Memory B cell (primary cell): Measurements from ENCODE around the gene SORCS2.

ENCODE experiments used
- ATAC-seq: fragments of 150-1000 bp; cut with Tn5 transposase; 2 replicates; pipeline ENCODE4 v1.10.0; 2021; ENCODE audit warnings: low read depth, mild to moderate bottlenecking, moderate library complexity
- DNase-seq, 2 donors: peaks; one replicate each; pipeline ENCODE4 v3.0.0; 2022; ENCODE audit warnings: low spot score in 2 of 2
- H3K27ac Mint-ChIP-seq: one replicate; pipeline ENCODE4 v1.8.0; 2022; ENCODE audit warnings: mild to moderate bottlenecking, moderate library complexity, mixed read lengths
- H3K27me3 Mint-ChIP-seq: one replicate; pipeline ENCODE4 v1.8.0; 2022; ENCODE audit warnings: mixed read lengths
- H3K36me3 Mint-ChIP-seq: one replicate; pipeline ENCODE4 v1.8.0; 2022; ENCODE audit warnings: mild to moderate bottlenecking, mixed read lengths
- H3K4me1 Mint-ChIP-seq: one replicate; pipeline ENCODE4 v1.8.0; 2022; ENCODE audit warnings: mixed read lengths
- H3K4me3 Mint-ChIP-seq: one replicate; pipeline ENCODE4 v1.8.0; 2022; ENCODE audit warnings: mild to moderate bottlenecking, moderate library complexity, mixed read lengths
- H3K9me3 Mint-ChIP-seq: one replicate; pipeline ENCODE4 v1.8.0; 2022; ENCODE audit warnings: mixed read lengths

SORCS2 gene

GRCh38 chr4:7689773-7690693 is 497.7 kb downstream of the SORCS2 start:
- no peaks in the 10 kb centered on the region for H3K4me1 Mint-ChIP-seq
- no peaks in the 10 kb centered on the region for H3K36me3 Mint-ChIP-seq
- ATAC-seq (no peak), DNase-seq (no peak)
- H3K9me3 Mint-ChIP-seq = peaks cover 2% of the 10 kb centered on the region
- H3K27me3 Mint-ChIP-seq = no peaks in the 10 kb centered on the region
- no peak overlapping the region for H3K27ac Mint-ChIP-seq
- H3K4me3 Mint-ChIP-seq = no peak overlapping the region

- peaks cover 3% of the 10 kb centered on the region for H3K9me3 Mint-ChIP-seq
- no peaks in the 10 kb centered on the region for H3K27me3 Mint-ChIP-seq
- ATAC-seq (no peak), DNase-seq (no peak)
- H3K4me1 Mint-ChIP-seq = no peaks in the 10 kb centered on the region
- H3K36me3 Mint-ChIP-seq = no peaks in the 10 kb centered on the region
- no peak overlapping the region for H3K4me3 Mint-ChIP-seq
- no peak overlapping the region for H3K27ac Mint-ChIP-seq
These were observed 498.7 kb downstream of the SORCS2 start for GRCh38 chr4:7691061-7691460.

GRCh38 chr4:7691982-7692381 is 499.6 kb downstream of the SORCS2 start:
- H3K4me1 Mint-ChIP-seq = no peaks in the 10 kb centered on the region
- ATAC-seq (no peak), DNase-seq (no peak)
- H3K9me3 Mint-ChIP-seq = peaks cover 3% of the 10 kb centered on the region
- no peaks in the 10 kb centered on the region for H3K27me3 Mint-ChIP-seq
- H3K4me3 Mint-ChIP-seq = no peak overlapping the region
- no peak overlapping the region for H3K27ac Mint-ChIP-seq
- H3K36me3 Mint-ChIP-seq = no peaks in the 10 kb centered on the region

GRCh38 chr4:7692451-7693236 is 500.3 kb downstream of the SORCS2 start:
- Mint-ChIP-seq H3K27me3 (no peaks in the 10 kb centered on the region), H3K4me3 (no peak overlapping the region), H3K36me3 (no peaks in the 10 kb centered on the region), H3K9me3 (peaks cover 3% of the 10 kb centered on the region), H3K4me1 (no peaks in the 10 kb centered on the region), H3K27ac (no peak overlapping the region)
- DNase-seq = no peak
- ATAC-seq = no peak

- no peaks in the 10 kb centered on the region for H3K27me3 Mint-ChIP-seq
- H3K9me3 Mint-ChIP-seq = peaks cover 3% of the 10 kb centered on the region
- DNase-seq (no peak), ATAC-seq (no peak)
- H3K4me3 Mint-ChIP-seq = no peak overlapping the region
- no peaks in the 10 kb centered on the region for H3K4me1 Mint-ChIP-seq
- H3K27ac Mint-ChIP-seq = no peak overlapping the region
- H3K36me3 Mint-ChIP-seq = no peaks in the 10 kb centered on the region
These were observed 500.9 kb downstream of the SORCS2 start for GRCh38 chr4:7693237-7693608.

GRCh38 chr4:7693711-7694110 is 501.4 kb downstream of the SORCS2 start:
- Mint-ChIP-seq H3K4me1 (no peaks in the 10 kb centered on the region), H3K27me3 (peaks cover 2% of the 10 kb centered on the region), H3K36me3 (no peaks in the 10 kb centered on the region), H3K9me3 (peaks cover 3% of the 10 kb centered on the region), H3K4me3 (no peak overlapping the region), H3K27ac (no peak overlapping the region)
- no peak for ATAC-seq
- no peak for DNase-seq

- Mint-ChIP-seq H3K27me3 (peaks cover 2% of the 10 kb centered on the region), H3K4me1 (no peaks in the 10 kb centered on the region), H3K27ac (no peak overlapping the region), H3K9me3 (peaks cover 3% of the 10 kb centered on the region), H3K4me3 (no peak overlapping the region), H3K36me3 (no peaks in the 10 kb centered on the region)
- DNase-seq (no peak), ATAC-seq (no peak)
These were observed 502.0 kb downstream of the SORCS2 start for GRCh38 chr4:7694324-7694723.

- DNase-seq (no peak), ATAC-seq (no peak)
- Mint-ChIP-seq H3K27ac (no peak overlapping the region), H3K4me3 (no peak overlapping the region), H3K36me3 (no peaks in the 10 kb centered on the region), H3K9me3 (peaks cover 3% of the 10 kb centered on the region), H3K27me3 (peaks cover 6% of the 10 kb centered on the region), H3K4me1 (no peaks in the 10 kb centered on the region)
These were observed 505.0 kb downstream of the SORCS2 start for GRCh38 chr4:7697343-7697742.

- Mint-ChIP-seq H3K27ac (no peak overlapping the region), H3K4me1 (no peaks in the 10 kb centered on the region), H3K27me3 (peaks cover 6% of the 10 kb centered on the region), H3K4me3 (no peak overlapping the region), H3K9me3 (peaks cover 3% of the 10 kb centered on the region), H3K36me3 (no peaks in the 10 kb centered on the region)
- DNase-seq (no peak), ATAC-seq (no peak)
These were observed 505.5 kb downstream of the SORCS2 start for GRCh38 chr4:7697821-7698220.

GRCh38 chr4:7698584-7698983 is 506.2 kb downstream of the SORCS2 start:
- no peak overlapping the region for H3K4me3 Mint-ChIP-seq

GRCh38 chr4:7699031-7699430 is 506.7 kb downstream of the SORCS2 start:
- peaks cover 6% of the 10 kb centered on the region for H3K27me3 Mint-ChIP-seq
- H3K4me3 Mint-ChIP-seq = no peak overlapping the region
- ATAC-seq = no peak
- DNase-seq = no peak
- H3K9me3 Mint-ChIP-seq = peaks cover 3% of the 10 kb centered on the region
- H3K36me3 Mint-ChIP-seq = no peaks in the 10 kb centered on the region
- H3K4me1 Mint-ChIP-seq = no peaks in the 10 kb centered on the region
- H3K27ac Mint-ChIP-seq = no peak overlapping the region

More at GRCh38 chr4:7698584-7698983, 506.2 kb downstream of the SORCS2 start:
- no peak overlapping the region for H3K27ac Mint-ChIP-seq
- no peaks in the 10 kb centered on the region for H3K36me3 Mint-ChIP-seq
- peaks cover 3% of the 10 kb centered on the region for H3K9me3 Mint-ChIP-seq
- ATAC-seq (no peak), DNase-seq (no peak)
- no peaks in the 10 kb centered on the region for H3K4me1 Mint-ChIP-seq
- H3K27me3 Mint-ChIP-seq = peaks cover 6% of the 10 kb centered on the region

- Mint-ChIP-seq H3K4me1 (no peaks in the 10 kb centered on the region), H3K27ac (no peak overlapping the region), H3K27me3 (peaks cover 6% of the 10 kb centered on the region), H3K9me3 (peaks cover 3% of the 10 kb centered on the region), H3K4me3 (no peak overlapping the region), H3K36me3 (no peaks in the 10 kb centered on the region)
- ATAC-seq (no peak), DNase-seq (no peak)
These were observed 507.5 kb downstream of the SORCS2 start for GRCh38 chr4:7699825-7700224.

GRCh38 chr4:7700665-7701064 is 508.3 kb downstream of the SORCS2 start:
- Mint-ChIP-seq H3K27ac (no peak overlapping the region), H3K4me1 (no peaks in the 10 kb centered on the region), H3K9me3 (no peaks in the 10 kb centered on the region), H3K4me3 (no peak overlapping the region), H3K36me3 (no peaks in the 10 kb centered on the region), H3K27me3 (peaks cover 6% of the 10 kb centered on the region)
- ATAC-seq = no peak
- no peak for DNase-seq

- Mint-ChIP-seq H3K4me3 (no peak overlapping the region), H3K27ac (no peak overlapping the region), H3K27me3 (peaks cover 6% of the 10 kb centered on the region), H3K4me1 (no peaks in the 10 kb centered on the region), H3K36me3 (no peaks in the 10 kb centered on the region), H3K9me3 (no peaks in the 10 kb centered on the region)
- ATAC-seq (no peak), DNase-seq (no peak)
These were observed 509.7 kb downstream of the SORCS2 start for GRCh38 chr4:7701866-7702649.
